Gastrocnemius medialis (tissue), 4 donors: ENCODE data around the gene EPAS1. TPM values are rescaled to one million over a fixed set of nuclear protein-coding genes. Genes with fewer than 3 reads are reported as not detected.
"Not testable (repeated sequence)": the region's sequence is repeated elsewhere in the genome, so short reads cannot be mapped to it uniquely, and the experiment has no call there.

Source experiments
- ATAC-seq, 2 donors: fragments of 150-250 bp; one replicate each; pipeline ENCODE4 v1.9.1; 2016
- DNase-seq, 2 donors: peaks; one replicate each; pipeline ENCODE4 v3.0.0-alpha.2; 2019
- H3K27ac ChIP-seq, 4 donors: fragments of 200-600 bp; sonication (generic); 1 replicate in 1 of 4; 2 replicates in 3 of 4; pipeline ENCODE4 v1.5.1; 2016 to 2018; ENCODE audit warnings: mild to moderate bottlenecking in 2 of 4, moderate library complexity in 1 of 4
- H3K27me3 ChIP-seq, 3 donors: fragments of 200-600 bp; sonication (generic) in 2 of 3; 1 replicate in 1 of 3; 2 replicates in 2 of 3; pipeline versions ENCODE4 v1.5.1 to v1.6.0; 2016 to 2019; ENCODE audit warnings: mild to moderate bottlenecking in 1 of 3, moderate library complexity in 1 of 3
- H3K36me3 ChIP-seq, 2 donors: fragments of 200-600 bp; sonication (generic) in 1 of 2; one replicate each; pipeline ENCODE4 v1.5.1; 2017 to 2018
- H3K4me1 ChIP-seq, 2 donors: fragments of 200-600 bp; sonication (generic) in 1 of 2; one replicate each; pipeline ENCODE4 v1.5.1; 2016 to 2017; ENCODE audit warnings: mild to moderate bottlenecking in 2 of 2
- H3K4me3 ChIP-seq, 4 donors: fragments of 200-600 bp; sonication (generic) in 3 of 4; 1 replicate in 1 of 4; 2 replicates in 3 of 4; pipeline ENCODE4 v1.5.1; 2016 to 2019; ENCODE audit warnings: mild to moderate bottlenecking in 2 of 4
- H3K9me3 ChIP-seq, 3 donors: fragments of 200-600 bp; sonication (generic) in 2 of 3; 1 replicate in 1 of 3; 2 replicates in 2 of 3; pipeline ENCODE4 v1.5.1; 2016 to 2019
- POLR2A ChIP-seq, 2 donors: fragments of 450-650 bp; IDR thresholded peaks; one replicate each; pipeline ENCODE4 v1.6.1; 2017; ENCODE audit warnings: antibody characterized with exemption in 2 of 2, mild to moderate bottlenecking in 2 of 2, moderate library complexity in 2 of 2
- in situ Hi-C, 4 donors: fragments of 200-750 bp; cut with MboI; loops; one replicate each; pipeline versions ENCODE4 v1.15.0 to v1.8.0; 2017; ENCODE audit warnings: low sequenced_read_pairs in 4 of 4
- intact Hi-C: fragments of 100-400 bp; cut with DNase I; formaldehyde crosslinking; loops from one replicate; pipeline ENCODE4 v1.15.1; 2023; ENCODE audit warnings: low total_unique reads
- total RNA-seq, 4 donors: library from RNA; depleted of rRNA; stranded (reverse); fragments of >200 nt; gene quantifications; one replicate each; pipeline versions ENCODE4 v1.1.0 to v1.2.3, GENCODE V29; 2016
- TF ChIP-seq, protein P1 (sequence below), 5 experiments: fragments of 450-650 bp in 3 of 5; fragments of 200-600 bp in 2 of 5; sonication (generic) in 2 of 5; IDR thresholded peaks in 4 of 5; conservative IDR thresholded peaks in 1 of 5; 1 replicate in 4 of 5; 2 replicates in 1 of 5; pipeline ENCODE4 v1.5.1; 2016 to 2019; ENCODE audit warnings: antibody characterized with exemption in 5 of 5, mild to moderate bottlenecking in 3 of 5, moderate library complexity in 3 of 5

Gene EPAS1
- total RNA-seq, 4 donors from 2014 or later = 61.5 to 95.1 (median 90.0) TPM

DNA sequence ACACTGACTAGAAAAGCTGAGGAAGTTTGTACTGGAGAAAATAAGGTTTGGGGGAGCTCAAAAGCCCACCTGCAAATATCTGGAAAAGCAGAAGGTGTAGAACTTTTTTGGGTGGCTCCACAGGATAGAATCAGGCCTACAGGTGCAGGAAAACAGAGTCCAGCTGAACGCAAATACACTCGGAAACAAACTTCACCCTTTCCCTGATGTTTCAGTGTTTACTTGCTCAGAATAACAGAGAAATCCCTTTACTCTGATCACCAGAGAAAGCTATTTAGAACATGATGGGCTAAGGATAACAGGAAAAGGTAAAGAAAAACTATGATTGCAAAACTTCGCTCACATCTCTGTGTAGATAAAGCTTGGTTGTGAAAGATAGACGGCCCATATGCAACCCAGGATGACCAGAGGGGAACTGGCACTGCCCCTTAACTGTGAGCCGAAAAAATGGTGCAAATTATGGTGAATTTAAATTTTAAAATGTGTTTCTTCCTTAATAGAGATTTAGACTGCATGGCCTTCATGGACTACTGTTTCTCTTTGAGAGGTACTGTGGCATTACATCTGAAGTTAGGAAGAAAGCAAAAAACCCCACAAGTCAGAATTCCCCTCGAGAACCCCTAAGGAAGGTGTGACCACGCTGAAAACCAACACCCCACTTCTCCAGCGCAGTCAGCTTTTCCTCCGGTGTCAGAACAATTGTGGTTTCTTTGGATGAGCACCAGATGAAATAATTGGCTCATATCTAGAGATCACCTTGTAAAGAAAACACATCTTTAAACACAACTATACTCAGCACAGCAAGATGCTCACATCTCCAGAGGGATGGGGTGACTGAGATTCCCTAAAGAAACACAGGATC is 97.7 kb downstream of the EPAS1 start:
- intact Hi-C loops = no loop called here
- no peak overlapping the region for H3K27ac ChIP-seq
- no peak for DNase-seq
- no peaks in the 10 kb centered on the region for H3K9me3 ChIP-seq
- no peaks in the 10 kb centered on the region for H3K4me1 ChIP-seq
- no peaks in the 10 kb centered on the region for H3K27me3 ChIP-seq
- no peaks in the 10 kb centered on the region for H3K36me3 ChIP-seq
- no peak overlapping the region for H3K4me3 ChIP-seq
- in situ Hi-C loops = no loop called here
- TF ChIP-seq, protein P1, sequence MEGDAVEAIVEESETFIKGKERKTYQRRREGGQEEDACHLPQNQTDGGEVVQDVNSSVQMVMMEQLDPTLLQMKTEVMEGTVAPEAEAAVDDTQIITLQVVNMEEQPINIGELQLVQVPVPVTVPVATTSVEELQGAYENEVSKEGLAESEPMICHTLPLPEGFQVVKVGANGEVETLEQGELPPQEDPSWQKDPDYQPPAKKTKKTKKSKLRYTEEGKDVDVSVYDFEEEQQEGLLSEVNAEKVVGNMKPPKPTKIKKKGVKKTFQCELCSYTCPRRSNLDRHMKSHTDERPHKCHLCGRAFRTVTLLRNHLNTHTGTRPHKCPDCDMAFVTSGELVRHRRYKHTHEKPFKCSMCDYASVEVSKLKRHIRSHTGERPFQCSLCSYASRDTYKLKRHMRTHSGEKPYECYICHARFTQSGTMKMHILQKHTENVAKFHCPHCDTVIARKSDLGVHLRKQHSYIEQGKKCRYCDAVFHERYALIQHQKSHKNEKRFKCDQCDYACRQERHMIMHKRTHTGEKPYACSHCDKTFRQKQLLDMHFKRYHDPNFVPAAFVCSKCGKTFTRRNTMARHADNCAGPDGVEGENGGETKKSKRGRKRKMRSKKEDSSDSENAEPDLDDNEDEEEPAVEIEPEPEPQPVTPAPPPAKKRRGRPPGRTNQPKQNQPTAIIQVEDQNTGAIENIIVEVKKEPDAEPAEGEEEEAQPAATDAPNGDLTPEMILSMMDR (IDR thresholded peaks at IDR 0.05 in 4 of 5, conservative IDR thresholded peaks at IDR 0.05 in 1 of 5) = no peak
- TF ChIP-seq POLR2A (IDR thresholded peaks at IDR 0.05) = no peak
- no peak for ATAC-seq

DNA sequence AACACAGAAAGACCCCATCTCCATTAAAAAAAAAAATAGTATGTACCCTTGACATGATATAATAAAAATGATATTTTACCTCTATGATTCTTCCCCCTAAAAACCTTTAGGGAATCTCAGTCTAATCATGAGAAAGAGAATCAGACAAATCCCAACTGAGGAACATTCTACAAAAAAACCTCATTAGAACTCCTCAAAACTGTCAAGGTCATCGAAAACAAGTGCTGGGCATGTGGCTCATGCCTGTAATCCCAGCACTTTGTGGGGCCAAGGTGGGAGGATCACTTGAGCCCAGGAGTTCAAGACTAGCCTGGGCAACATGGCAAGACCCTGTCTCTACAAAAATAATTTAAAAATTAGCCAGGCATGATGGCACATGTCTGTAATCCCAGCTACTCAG is 98.5 kb downstream of the EPAS1 start:
- H3K27me3 ChIP-seq, DNase-seq, H3K27ac ChIP-seq, in situ Hi-C loops, H3K4me3 ChIP-seq, H3K36me3 ChIP-seq, H3K9me3 ChIP-seq, ATAC-seq, intact Hi-C loops, H3K4me1 ChIP-seq: not testable (repeated sequence)

DNA sequence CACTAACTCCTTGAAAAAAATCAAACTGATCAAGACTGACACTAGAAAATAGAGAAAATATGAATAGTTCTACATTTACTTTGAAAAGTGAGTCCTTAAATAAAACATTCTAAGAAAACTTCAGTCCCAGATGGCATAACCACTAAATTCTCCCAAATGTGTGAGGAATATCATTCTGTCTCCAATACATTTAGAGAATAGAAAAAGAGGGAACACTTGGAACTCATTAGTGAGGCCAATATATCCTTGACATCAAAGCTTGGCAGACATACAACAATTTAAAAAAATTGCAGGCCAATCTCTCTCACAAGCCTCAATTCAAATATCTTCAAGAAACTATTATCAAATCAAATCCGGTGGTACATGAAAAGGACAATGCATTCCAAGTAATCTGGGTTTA is 102.8 kb downstream of the EPAS1 start:
- Histone ChIP-seq H3K27me3 (no peaks in the 10 kb centered on the region), H3K9me3 (no peaks in the 10 kb centered on the region), H3K27ac (no peak overlapping the region), H3K36me3 (no peaks in the 10 kb centered on the region), H3K4me3 (no peak overlapping the region), H3K4me1 (no peaks in the 10 kb centered on the region)
- in situ Hi-C loops (no loop called here), intact Hi-C loops (no loop called here)
- TF ChIP-seq, protein P1 (IDR thresholded peaks at IDR 0.05 in 4 of 5, conservative IDR thresholded peaks at IDR 0.05 in 1 of 5) = no peak
- TF ChIP-seq POLR2A (IDR thresholded peaks at IDR 0.05) = no peak
- DNase-seq (no peak), ATAC-seq (no peak)

DNA sequence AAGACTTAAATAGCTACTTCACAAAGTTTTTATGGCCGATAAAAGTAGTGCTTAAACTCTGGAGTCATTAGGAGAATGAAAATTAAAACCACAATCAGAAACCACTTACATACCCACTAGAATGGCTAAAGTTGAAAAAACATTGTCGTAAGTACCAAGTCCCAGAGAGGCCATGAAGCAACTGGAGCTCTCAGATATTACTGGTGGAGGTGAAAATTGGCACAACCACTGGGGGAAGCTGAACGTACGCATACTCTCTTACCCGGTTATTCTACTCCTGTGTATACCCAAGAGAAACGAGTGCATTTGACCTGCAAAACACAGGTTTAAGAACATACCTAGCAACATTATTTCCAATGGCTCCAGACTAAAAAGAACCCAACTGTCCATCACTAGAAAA is 105.7 kb downstream of the EPAS1 start:
- H3K36me3 ChIP-seq = no peaks in the 10 kb centered on the region
- H3K9me3 ChIP-seq = no peaks in the 10 kb centered on the region
- ATAC-seq = no peak
- H3K4me1 ChIP-seq = no peaks in the 10 kb centered on the region
- TF ChIP-seq, protein P1 (IDR thresholded peaks at IDR 0.05 in 4 of 5, conservative IDR thresholded peaks at IDR 0.05 in 1 of 5) = no peak
- TF ChIP-seq POLR2A (IDR thresholded peaks at IDR 0.05) = no peak
- intact Hi-C loops (no loop called here), in situ Hi-C loops (no loop called here)
- H3K4me3 ChIP-seq = no peak overlapping the region
- no peak for DNase-seq
- H3K27me3 ChIP-seq = no peaks in the 10 kb centered on the region
- H3K27ac ChIP-seq = no peak overlapping the region

DNA sequence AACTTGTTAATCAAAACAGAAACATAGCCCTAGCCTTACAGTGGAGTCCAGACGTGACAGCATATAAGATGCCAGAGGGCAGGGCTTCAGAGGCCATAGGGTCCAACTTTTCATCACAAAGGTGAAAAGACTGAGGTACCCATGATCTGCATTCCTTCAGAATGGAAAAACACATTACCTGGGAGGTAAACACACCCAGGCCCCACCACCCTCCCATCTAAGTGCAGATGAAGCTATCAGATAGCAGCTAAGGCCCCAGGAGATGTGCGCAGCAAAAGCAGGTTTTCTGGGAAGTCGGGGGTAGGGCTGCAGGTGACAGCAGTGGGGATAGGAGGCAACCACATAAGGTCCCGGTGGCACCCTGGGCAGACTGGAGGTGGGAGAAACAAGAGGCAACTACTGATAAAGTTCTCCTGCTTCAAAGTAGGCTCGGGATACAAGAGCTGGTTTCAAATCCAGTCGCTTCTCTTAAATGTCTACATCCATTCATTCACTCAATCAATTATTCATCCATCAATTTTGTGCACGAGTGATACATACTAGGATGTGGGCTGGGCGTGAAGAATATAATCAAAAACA is 107.1 kb downstream of the EPAS1 start:
- no peaks in the 10 kb centered on the region for H3K27me3 ChIP-seq
- DNase-seq (no peak), ATAC-seq (no peak)
- no peak overlapping the region for H3K27ac ChIP-seq
- intact Hi-C loops = no loop called here
- H3K9me3 ChIP-seq = no peaks in the 10 kb centered on the region
- in situ Hi-C loops = no loop called here
- TF ChIP-seq, protein P1 (IDR thresholded peaks at IDR 0.05 in 4 of 5, conservative IDR thresholded peaks at IDR 0.05 in 1 of 5) = no peak
- TF ChIP-seq POLR2A (IDR thresholded peaks at IDR 0.05) = no peak
- H3K36me3 ChIP-seq = no peaks in the 10 kb centered on the region
- H3K4me3 ChIP-seq = no peak overlapping the region
- H3K4me1 ChIP-seq = no peaks in the 10 kb centered on the region
